ENCODE results near the gene ABCF2.

Gene ABCF2

DNA sequence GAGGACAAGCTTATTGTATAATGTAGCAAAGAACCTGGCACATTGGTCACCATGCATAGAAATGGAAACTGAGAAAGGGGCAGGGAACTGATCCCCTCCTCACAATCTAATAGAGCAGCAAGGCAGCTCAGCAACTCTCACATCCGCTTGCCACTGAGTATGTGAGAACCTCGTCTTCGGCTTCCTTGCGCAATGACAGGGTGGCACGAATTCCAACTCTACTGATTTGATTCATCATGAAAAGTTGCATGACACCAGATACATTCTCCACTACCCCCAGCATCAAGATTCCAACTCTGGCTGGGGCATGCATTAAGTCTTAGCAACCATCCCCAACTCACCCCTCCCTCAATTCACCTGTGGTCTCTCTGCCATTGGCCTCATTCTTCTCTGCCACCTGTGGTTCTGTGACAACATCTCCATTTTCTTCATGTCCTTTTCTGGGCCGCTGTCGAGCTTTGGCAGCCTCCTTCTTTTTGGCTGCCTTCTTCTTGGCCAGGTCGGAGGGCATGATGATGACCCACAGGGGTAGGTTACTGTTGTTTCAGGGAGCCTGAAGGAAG, 976 bp downstream of the ABCF2 start:
- no peak for DNase-seq (ENCODE audit: low read depth)

DNA sequence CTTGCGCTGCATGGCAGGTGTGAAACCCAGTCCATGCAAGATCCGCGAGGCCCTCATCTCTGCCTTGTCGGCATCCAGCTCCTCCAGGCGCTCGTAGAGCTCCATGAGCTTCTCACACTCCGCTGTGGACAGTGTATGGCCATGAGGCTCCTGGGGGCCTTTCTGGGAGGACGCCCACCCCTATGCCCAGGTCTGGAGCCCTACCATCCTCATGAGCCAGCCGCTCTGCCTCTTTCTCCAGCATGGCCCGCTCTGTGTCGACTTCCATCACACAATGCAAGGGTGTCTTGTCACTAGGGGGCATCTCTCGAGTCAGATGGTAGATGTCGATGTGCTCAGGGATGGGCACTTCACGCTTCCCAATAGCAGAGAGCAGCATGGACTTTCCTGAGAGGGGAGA, 3.3 kb downstream of the ABCF2 start:
- DNase-seq (ENCODE audit: low read depth) = no peak

DNA sequence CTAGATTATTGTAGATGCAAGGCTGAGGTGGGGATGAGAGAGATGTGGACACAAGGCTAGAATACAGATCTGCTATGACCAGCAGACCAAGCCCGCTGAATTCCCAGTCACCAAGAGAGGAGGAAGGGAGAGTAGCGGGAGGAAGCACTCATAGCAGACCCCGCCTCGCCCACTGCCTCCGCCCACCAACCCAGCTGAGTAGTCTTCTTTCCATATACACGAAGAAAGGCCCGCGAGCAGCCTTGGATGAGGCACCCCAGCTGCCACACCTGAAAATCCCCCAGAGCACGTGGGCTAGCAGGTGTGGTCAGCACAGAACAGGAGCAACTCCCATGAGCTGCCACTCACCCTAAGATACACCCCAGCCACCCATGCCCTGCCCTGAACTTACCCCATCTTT, 8.8 kb downstream of the ABCF2 start:
- no peak for DNase-seq (ENCODE audit: low read depth)

DNA sequence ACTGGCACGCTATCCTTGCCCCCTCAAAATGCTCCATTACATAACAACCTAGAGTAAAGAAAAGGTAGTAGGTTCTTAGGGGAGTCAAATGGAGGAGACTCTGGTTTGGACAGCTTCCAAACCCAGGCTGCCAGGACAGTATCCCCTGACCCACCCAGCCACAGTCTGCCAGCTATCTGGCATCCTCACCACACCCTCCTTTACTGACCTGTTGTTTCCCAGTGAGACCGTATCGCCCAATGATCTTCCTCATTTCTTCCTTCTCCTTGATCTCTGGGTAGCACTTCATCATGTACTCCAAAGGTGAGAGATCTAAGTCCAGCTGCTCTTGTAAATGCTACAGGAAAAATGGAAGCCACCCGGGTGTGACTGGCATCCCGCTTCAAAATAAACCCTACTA, 11.6 kb downstream of the ABCF2 start:
- no peak for DNase-seq (ENCODE audit: low read depth)

DNA sequence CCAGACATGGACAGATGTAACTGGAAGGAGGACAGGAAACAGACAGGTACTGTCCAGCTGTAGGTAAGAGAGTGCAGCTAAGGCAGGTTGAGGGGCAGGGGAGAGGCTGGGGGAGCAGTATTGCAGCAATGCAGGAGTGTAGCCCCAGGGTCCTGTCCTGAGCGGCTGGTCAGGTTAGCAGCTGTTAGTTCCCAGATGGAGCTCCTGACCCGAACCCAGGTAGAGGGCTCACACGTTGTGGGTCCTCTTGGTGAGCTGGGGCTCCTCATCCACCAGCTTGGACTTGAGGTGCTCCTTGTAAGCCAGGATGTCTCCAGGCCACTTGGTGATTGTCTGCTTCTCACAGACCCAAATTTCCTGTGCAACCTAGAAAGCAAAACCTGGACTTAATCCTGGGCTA, 13.2 kb downstream of the ABCF2 start:
- no peak for DNase-seq (ENCODE audit: low read depth)

DNA sequence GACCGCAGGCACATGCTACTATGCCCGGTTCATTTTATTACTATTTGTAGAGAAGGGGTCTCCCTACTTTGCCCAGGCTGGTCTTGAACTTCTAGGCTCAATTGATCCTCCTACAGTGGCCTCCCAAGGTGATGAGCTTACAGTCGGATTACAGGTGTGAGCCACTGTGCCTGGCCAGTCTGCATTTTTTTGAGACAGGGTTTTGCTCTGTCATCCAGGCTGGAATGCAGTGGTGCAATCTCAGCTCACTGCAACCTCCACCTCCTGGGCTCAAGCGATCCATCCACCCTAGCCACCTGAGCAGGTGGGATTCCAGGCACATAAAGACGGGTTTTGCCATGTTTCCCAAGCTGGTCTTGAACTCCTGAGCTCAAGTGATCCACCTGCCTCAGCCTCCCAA, 14.4 kb downstream of the ABCF2 start:
- DNase-seq (ENCODE audit: low read depth) = no peak

DNA sequence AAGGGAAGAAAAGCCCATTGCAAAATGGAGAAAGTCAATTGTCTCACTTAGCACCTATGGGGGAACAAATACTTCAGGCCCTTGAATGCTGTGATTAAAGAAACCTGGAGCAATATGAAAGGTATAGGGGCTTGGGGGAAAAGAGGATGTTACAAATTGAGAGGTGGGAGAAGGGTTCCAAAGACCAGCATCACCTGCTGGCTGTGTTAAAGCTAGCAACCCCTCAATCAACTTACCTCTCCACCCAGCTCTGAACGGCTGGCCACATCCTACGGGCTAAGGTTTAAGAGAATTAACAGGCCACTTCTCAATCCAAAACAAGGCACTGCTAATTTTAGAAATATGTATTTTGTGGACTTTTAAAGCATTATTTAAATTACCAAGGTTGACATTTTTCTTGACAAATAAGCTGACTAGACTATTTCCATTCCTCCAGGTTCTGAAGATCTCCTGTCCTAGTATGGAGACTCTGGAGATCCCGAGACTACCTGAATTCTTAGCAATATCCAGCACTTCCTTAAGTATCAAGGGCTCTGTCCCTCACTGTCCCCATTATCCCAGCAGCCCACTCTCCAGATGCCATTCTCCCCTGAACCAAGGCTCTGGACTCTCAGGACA, 15.7 kb downstream of the ABCF2 start:
- no peak for DNase-seq (ENCODE audit: low read depth)

DNA sequence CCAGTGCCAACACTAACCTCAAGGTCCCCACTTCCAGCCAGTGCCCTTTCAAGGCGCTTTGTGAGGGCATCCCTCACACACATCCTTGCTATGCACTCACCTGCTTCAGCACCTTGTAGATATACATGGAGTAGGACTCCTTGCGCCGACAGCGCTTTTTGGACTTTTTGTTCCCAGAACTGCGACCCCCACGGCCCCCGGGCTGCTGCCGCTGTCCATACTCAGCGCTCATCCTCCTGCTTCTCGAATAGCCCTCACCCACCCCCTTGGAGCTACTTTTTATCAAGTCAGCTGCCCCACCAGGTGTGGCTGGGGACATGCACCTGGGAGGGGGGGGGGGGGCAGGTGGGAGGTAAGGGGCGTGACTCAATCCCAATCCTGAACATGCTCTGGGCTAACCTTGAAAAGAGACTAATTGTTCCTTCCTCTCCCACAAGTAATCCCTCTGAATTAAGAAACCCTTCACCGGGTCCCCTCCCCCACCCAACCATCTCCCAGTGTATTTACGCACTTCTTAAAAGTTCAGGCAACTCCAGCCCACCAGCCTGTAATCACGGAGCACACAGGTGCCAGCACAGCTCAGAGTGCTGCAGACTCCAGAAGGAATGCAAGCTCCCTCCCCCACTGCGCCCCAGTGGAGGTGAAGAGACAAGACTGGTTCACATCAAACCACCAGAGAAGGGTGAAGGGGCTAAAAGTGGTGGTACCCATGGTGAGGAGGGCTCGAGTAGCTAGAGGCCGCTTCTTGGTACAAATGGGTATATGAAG, 16.7 kb downstream of the ABCF2 start, which contains the start of gene H2BK1:
Gene H2BK1, minus strand, starts transcription at position 402 of the 768 bp plus-strand sequence. Its CDS starts 170 bp downstream, at position 232.
- no peak for DNase-seq (ENCODE audit: low read depth)

GRCh38 chr7:151209588-151209987, 17.4 kb downstream of the ABCF2 start:
- DNase-seq (ENCODE audit: low read depth) = no peak

GRCh38 chr7:151208253-151208862, 18.6 kb downstream of the ABCF2 start:
- DNase-seq (ENCODE audit: low read depth) = no peak

- DNase-seq (ENCODE audit: low read depth) = no peak
Observed at GRCh38 chr7:151207804-151208203, 19.2 kb downstream of the ABCF2 start.

DNA sequence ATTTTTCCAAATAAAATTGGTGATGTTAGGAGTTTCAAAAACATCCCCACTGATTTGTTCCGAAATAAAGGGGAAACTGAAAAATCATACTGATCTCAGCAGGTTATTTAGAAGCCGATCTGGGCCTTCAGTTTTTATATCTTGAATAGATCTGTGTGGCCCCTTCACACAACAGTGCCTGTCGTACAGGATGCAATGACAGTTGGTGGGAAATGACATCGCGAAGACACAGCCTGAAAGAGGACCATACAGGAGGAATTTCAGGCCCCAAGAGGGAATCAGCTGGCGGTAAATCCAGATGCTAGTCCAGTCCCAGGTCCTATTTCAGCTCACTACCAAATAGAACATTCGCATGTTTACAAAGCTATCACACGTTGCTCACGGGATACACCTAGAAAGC, 19.7 kb downstream of the ABCF2 start:
- DNase-seq (ENCODE audit: low read depth) = no peak

DNA sequence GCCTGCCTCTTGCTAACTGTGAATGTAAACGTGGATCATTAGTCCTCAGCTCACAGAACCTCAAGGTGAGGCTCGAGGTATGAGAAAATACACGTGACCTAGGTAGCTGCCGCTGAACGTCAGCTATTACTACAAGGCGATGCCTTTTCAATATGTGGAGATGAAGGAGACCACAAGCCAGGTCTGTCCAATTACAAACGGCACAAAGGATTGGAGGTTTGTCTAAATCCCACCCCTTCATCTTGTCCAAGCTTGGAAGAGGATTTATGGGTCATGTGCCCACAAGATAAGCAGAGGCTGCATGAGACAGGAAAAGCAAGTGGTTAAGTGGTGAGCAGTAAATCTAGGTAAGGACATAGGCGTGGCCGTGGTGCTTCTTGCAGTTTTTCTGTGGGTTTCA, 20.1 kb downstream of the ABCF2 start:
- no peak for DNase-seq (ENCODE audit: low read depth)

DNA sequence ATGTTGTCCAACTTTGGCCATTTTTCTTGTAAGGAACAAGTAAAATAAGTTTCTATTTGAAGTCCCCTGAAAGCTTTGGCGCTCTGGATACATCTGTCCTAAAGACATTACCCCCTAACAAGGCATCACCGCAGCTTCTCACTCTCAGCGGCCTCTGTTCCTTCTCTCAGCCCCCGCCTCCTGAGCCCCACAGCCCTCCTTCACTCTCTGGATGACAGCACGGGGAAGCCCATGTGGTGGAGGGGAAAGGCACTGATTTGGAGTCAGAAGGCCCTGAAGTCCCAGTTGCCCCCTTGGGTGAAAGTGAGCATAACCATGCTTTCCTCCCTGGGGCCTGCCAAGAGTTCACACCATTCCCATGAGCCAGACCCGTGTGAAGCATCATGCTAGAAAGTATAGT, 21.3 kb downstream of the ABCF2 start:
- no peak for DNase-seq (ENCODE audit: low read depth)

GRCh38 chr7:151204383-151205032, 22.5 kb downstream of the ABCF2 start:
- no peak for DNase-seq (ENCODE audit: low read depth)

GRCh38 chr7:151202836-151203235, 24.2 kb downstream of the ABCF2 start:
- DNase-seq (ENCODE audit: low read depth) = no peak

GRCh38 chr7:151201751-151202150, 25.3 kb downstream of the ABCF2 start:
- no peak for DNase-seq (ENCODE audit: low read depth)

- no peak for DNase-seq (ENCODE audit: low read depth)
Observed at GRCh38 chr7:151201344-151201743, 25.7 kb downstream of the ABCF2 start.

- DNase-seq (ENCODE audit: low read depth) = no peak
Observed at GRCh38 chr7:151198945-151199848, 27.8 kb downstream of the ABCF2 start.

DNA sequence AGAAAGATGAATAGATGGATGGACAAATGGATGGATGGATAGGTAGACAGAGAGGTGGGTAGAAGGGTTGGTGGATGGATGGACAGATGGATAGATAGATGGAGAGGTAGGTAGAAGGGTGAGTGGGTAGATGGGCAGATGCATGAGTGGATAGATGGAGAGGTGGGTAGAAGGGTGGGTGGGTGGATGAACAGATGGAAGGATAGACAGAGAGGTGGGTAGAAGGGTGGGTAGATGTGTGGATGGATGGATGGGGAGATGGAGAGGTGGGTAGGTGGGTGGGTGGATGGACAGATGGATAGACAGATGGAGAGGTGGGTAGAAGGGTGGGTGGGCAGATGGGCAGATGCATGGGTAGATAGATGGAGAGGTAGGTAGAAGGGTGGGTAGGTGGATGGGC, 29.1 kb downstream of the ABCF2 start:
- DNase-seq (ENCODE audit: low read depth) = no peak

All from GM04504 (cell line).